GM19468 (cell line): ENCODE data around the gene BAG1.
A peak's percentile ranks its signal among the peaks of the same experiment; 100 is the strongest.

Source experiments
- ATAC-seq: cut with Tn5 transposase; IDR thresholded peaks from one replicate; pipeline ENCODE4 v1.9.1; 2021; ENCODE audit warnings: mild to moderate bottlenecking, moderate library complexity, moderate number of reproducible peaks; ENCODE audit not compliant: unreplicated experiment; ENCODE audit errors: extremely low read depth

Gene BAG1

GRCh38 chr9:33222031-33222430, 42.5 kb downstream of the BAG1 start:
- no peak for ATAC-seq

GRCh38 chr9:33221568-33221884, 43.0 kb downstream of the BAG1 start:
- no peak for ATAC-seq

- ATAC-seq = no peak
Observed at GRCh38 chr9:33220681-33221567, 43.6 kb downstream of the BAG1 start.

GRCh38 chr9:33211695-33212393, 52.7 kb downstream of the BAG1 start:
- ATAC-seq = no peak

- ATAC-seq = no peak
Observed at GRCh38 chr9:33210006-33210715, 54.3 kb downstream of the BAG1 start.

GRCh38 chr9:33209394-33209793, 55.1 kb downstream of the BAG1 start:
- no peak for ATAC-seq

GRCh38 chr9:33202552-33203201, 61.8 kb downstream of the BAG1 start:
- peak; percentile 99 for ATAC-seq
